Measurements from ENCODE around the gene VWA8. TPM values are rescaled to one million over a fixed set of nuclear protein-coding genes. Genes with fewer than 3 reads are reported as not detected.
A peak's percentile ranks its signal among the peaks of the same experiment; 100 is the strongest.

Gene VWA8
- total and polyA plus RNA-seq, 12 donors: 7.5 to 71.6 (median 54.3) TPM

DNA sequence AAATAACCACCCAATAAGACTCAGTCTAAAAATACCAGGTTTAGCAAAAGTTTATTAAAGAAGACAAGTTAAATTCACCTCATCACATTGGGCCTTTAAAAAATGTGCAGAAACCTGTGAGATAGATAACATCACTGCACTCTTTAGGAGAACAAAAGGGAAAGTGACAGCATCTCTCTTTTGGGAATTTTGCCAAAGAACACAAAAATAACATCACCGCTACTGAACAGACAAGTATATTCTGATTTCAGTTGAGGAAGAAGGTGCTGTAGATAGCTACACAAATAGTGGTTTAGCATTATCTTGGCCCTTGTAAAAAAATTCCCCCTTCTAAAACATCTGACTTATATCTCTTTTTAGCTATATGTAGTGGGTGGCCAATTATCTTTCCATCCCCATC is 244.7 kb downstream of the VWA8 start:
- Histone ChIP-seq H3K9me3 (no peaks in the 10 kb centered on the region), H3K4me1 (peaks cover 0 to 30% (median 6%) of the 10 kb centered on the region in 9 donors), H3K27ac (peak overlapping the region in 1 of 10 donors; percentile 23), H3K36me3 (peaks cover 0 to 26% (median 12%) of the 10 kb centered on the region in 9 donors), H3K4me3 (no peak overlapping the region), H3K27me3 (no peaks in the 10 kb centered on the region)
- intact Hi-C loops (cut with DNase I): loop anchor here in 2 of 10 donors (5.0 kb wide), 2 partner anchors 49 to 181 kb away; no protein-coding TSS in a partner anchor
- peak in 1 of 8 donors; percentile 65 for ATAC-seq
- TF ChIP-seq, protein P1, sequence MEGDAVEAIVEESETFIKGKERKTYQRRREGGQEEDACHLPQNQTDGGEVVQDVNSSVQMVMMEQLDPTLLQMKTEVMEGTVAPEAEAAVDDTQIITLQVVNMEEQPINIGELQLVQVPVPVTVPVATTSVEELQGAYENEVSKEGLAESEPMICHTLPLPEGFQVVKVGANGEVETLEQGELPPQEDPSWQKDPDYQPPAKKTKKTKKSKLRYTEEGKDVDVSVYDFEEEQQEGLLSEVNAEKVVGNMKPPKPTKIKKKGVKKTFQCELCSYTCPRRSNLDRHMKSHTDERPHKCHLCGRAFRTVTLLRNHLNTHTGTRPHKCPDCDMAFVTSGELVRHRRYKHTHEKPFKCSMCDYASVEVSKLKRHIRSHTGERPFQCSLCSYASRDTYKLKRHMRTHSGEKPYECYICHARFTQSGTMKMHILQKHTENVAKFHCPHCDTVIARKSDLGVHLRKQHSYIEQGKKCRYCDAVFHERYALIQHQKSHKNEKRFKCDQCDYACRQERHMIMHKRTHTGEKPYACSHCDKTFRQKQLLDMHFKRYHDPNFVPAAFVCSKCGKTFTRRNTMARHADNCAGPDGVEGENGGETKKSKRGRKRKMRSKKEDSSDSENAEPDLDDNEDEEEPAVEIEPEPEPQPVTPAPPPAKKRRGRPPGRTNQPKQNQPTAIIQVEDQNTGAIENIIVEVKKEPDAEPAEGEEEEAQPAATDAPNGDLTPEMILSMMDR (IDR thresholded peaks at IDR 0.05): no peak
- WGBS, 2 donors: 24 to 32% methylated on average over 1 of the region's 1 CpG
- no peak for DNase-seq

DNA sequence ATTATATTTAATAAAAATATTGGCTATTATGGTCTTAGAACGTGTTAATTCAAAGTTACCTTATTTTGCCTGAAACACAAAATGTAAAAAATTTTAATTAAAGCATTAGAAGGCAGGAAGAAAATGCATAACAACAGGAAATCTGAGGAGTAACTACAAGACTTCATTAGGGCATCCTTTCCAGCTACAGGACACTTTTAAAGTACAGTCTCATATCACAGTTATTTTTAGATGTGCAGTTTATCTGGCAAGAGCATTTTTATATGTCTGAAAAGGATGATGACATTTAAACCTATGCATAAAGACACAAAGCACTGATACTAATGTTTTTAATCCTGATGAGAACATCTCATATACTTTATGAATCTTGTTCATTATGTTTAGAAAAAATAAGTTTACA is 247.5 kb downstream of the VWA8 start:
- Histone ChIP-seq H3K27ac (peak overlapping the region in 2 of 10 donors; percentile 12 to 19), H3K36me3 (no peaks in the 10 kb centered on the region), H3K4me1 (peaks cover 0 to 43% (median 14%) of the 10 kb centered on the region in 9 donors), H3K27me3 (no peaks in the 10 kb centered on the region), H3K4me3 (no peak overlapping the region), H3K9me3 (no peaks in the 10 kb centered on the region)
- TF ChIP-seq, protein P1 (IDR thresholded peaks at IDR 0.05): no peak
- WGBS, 2 donors: 31 to 32% methylated on average over 1 of the region's 1 CpG
- DNase-seq: no peak
- peak in 2 of 8 donors; percentile 51 to 56 for ATAC-seq
- intact Hi-C loops (cut with DNase I): no loop called here

DNA sequence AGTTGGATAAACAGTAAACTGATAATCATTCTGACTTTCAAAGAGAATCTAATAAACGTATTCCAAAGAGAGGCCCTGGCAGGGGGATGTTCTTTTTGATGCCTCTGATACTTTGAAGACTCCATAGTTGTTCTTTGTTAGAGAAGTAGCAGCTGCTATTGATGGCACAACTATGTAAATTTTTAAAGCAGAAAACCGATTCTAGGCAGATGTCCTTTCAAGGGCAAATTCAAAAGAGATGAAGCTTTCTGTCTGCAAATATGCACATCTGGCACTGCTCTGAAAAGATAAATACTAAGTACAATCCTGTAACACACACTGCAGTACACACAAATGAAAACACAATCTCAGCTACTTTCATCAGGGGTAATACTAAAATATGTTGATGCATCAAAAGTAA is 250.1 kb downstream of the VWA8 start:
- Histone ChIP-seq H3K36me3 (no peaks in the 10 kb centered on the region), H3K4me1 (peaks cover 2 to 61% (median 31%) of the 10 kb centered on the region in 9 donors), H3K27me3 (no peaks in the 10 kb centered on the region), H3K27ac (no peak overlapping the region), H3K4me3 (no peak overlapping the region), H3K9me3 (no peaks in the 10 kb centered on the region)
- no peak for DNase-seq
- TF ChIP-seq, protein P1 (IDR thresholded peaks at IDR 0.05): no peak
- ATAC-seq: no peak
- WGBS, 2 donors: 72 to 76% methylated on average over 2 of the region's 2 CpGs
- intact Hi-C loops (cut with DNase I): no loop called here

DNA sequence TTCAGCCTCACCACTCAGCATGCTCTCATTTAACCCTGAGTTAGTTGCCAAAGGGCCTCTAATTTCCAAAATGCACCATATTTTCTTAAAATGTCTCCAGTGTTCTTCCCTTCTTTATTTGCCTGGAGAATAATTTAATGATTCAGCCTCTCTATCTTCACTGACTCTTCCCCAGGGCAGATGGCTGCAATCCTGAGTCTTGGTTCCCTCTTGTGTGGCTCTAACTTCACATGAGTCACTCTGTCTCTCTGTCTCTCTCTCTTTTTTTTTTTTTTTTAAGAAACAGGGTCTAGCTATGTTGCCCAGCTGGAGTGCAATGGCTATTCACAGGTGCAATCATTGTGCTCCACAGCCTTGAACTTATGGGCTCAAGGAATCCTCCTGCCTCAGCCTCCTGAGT is 251.4 kb downstream of the VWA8 start:
- ATAC-seq (peak in 1 of 8 donors; percentile 20), DNase-seq (no peak)
- Histone ChIP-seq H3K9me3 (no peaks in the 10 kb centered on the region), H3K4me1 (peaks cover 2 to 64% (median 34%) of the 10 kb centered on the region in 9 donors), H3K27ac (peak overlapping the region in 6 of 10 donors; percentile 34 to 79 (median 63)), H3K36me3 (no peaks in the 10 kb centered on the region), H3K27me3 (no peaks in the 10 kb centered on the region), H3K4me3 (no peak overlapping the region)
- intact Hi-C loops (cut with DNase I): loop anchor here in 1 of 10 donors (10.0 kb wide), 1 partner anchor 255 kb away; the partner anchor contains the start of gene VWA8
- TF ChIP-seq, protein P1 (IDR thresholded peaks at IDR 0.05): no peak

Measured in heart right ventricle (tissue), 16 donors.